Mucosa of descending colon (tissue), 3 donors: ENCODE data around the gene ABCA4. TPM values are rescaled to one million over a fixed set of nuclear protein-coding genes. Genes with fewer than 3 reads are reported as not detected.
"Not testable (repeated sequence)": the region's sequence is repeated elsewhere in the genome, so short reads cannot be mapped to it uniquely, and the experiment has no call there.

Experiments
- ATAC-seq: fragments of 200-7000 bp; cut with Tn5 transposase; one replicate; pipeline ENCODE4 v1.9.1; 2020; ENCODE audit warnings: mild to moderate bottlenecking, moderate library complexity
- DNase-seq, 3 donors: peaks; one replicate each; pipeline ENCODE4 v3.0.0-alpha.2; 2020
- H3K36me3 ChIP-seq: fragments of 200-600 bp; one replicate; pipeline ENCODE4 v1.8.0; 2021; ENCODE audit warnings: low read depth, mild to moderate bottlenecking
- H3K4me1 ChIP-seq: fragments of 200-600 bp; one replicate; pipeline ENCODE4 v1.8.0; 2021; ENCODE audit warnings: low read depth, mild to moderate bottlenecking
- H3K4me3 ChIP-seq: fragments of 200-600 bp; one replicate; pipeline ENCODE4 v1.8.0; 2021; ENCODE audit warnings: mild to moderate bottlenecking
- H3K9me3 ChIP-seq: fragments of 200-600 bp; one replicate; pipeline ENCODE4 v1.8.0; 2021; ENCODE audit warnings: mild to moderate bottlenecking
- CTCF ChIP-seq: fragments of 200-600 bp; IDR thresholded peaks from one replicate; pipeline ENCODE4 v1.8.0; 2022; ENCODE audit warnings: antibody characterized with exemption, mild to moderate bottlenecking
- intact Hi-C, 2 donors: fragments of 100-400 bp; cut with DNase I in 1 of 2; cut with micrococcal nuclease in 1 of 2; formaldehyde crosslinking; loops; one replicate each; pipeline versions ENCODE4 v1.11.0 to v1.11.1; 2022; cut with DNase I, micrococcal nuclease
- total RNA-seq, 3 donors: library from RNA; stranded (reverse); fragmentation: NEBNext Ultra II Directional in 2 of 3; extraction: Animal tissue kit (Norgen Biotek cat#: 25700) in 2 of 3; gene quantifications; one replicate each; pipeline versions ENCODE4 v1.2.1 to v1.2.4, GENCODE V29; 2021 to 2023
- donor health status: DM: no; HTN: no; CAD: no; lungs with moderate emphysema.
- donor health status: DM: no; HTN: no; CAD: no.
- donor health status: DM: no; HTN: yes; CAD: no.

Gene ABCA4
- total RNA-seq, 3 donors from 2014 or later: 0.34 to 1.0 TPM; not detected in 1

GRCh38 chr1:93997756-93998155 lies 123.2 kb downstream of the ABCA4 start:
- intact Hi-C loops: no loop called here
- ATAC-seq (no peak), DNase-seq (no peak)
- H3K36me3 ChIP-seq: no peaks in the 10 kb centered on the region
- H3K4me1 ChIP-seq: no peaks in the 10 kb centered on the region
- no peaks in the 10 kb centered on the region for H3K9me3 ChIP-seq
- H3K4me3 ChIP-seq: no peak overlapping the region
- TF ChIP-seq CTCF: no peak

- no peaks in the 10 kb centered on the region for H3K9me3 ChIP-seq
- intact Hi-C loops: no loop called here
- DNase-seq (no peak), ATAC-seq (no peak)
- H3K36me3 ChIP-seq: no peaks in the 10 kb centered on the region
- no peak overlapping the region for H3K4me3 ChIP-seq
- no peaks in the 10 kb centered on the region for H3K4me1 ChIP-seq
- no peak for TF ChIP-seq CTCF
Measured at GRCh38 chr1:93995837-93996536, 125.0 kb downstream of the ABCA4 start.

- H3K36me3 ChIP-seq: no peaks in the 10 kb centered on the region
- no peak for ATAC-seq
- no peak for DNase-seq
- no peaks in the 10 kb centered on the region for H3K9me3 ChIP-seq
- no peak for TF ChIP-seq CTCF
- intact Hi-C loops: no loop called here
- no peaks in the 10 kb centered on the region for H3K4me1 ChIP-seq
- no peak overlapping the region for H3K4me3 ChIP-seq
Measured at GRCh38 chr1:93993731-93994130, 127.2 kb downstream of the ABCA4 start.

GRCh38 chr1:93992954-93993353 lies 128.0 kb downstream of the ABCA4 start:
- Histone ChIP-seq H3K4me1 (no peaks in the 10 kb centered on the region), H3K9me3 (no peaks in the 10 kb centered on the region), H3K4me3 (no peak overlapping the region), H3K36me3 (no peaks in the 10 kb centered on the region)
- DNase-seq (no peak), ATAC-seq (no peak)
- intact Hi-C loops: no loop called here
- no peak for TF ChIP-seq CTCF

- Histone ChIP-seq H3K9me3 (no peaks in the 10 kb centered on the region), H3K36me3 (no peaks in the 10 kb centered on the region), H3K4me3 (no peak overlapping the region), H3K4me1 (no peaks in the 10 kb centered on the region)
- no peak for TF ChIP-seq CTCF
- intact Hi-C loops: no loop called here
- DNase-seq (no peak), ATAC-seq (no peak)
Measured at GRCh38 chr1:93992190-93992589, 128.8 kb downstream of the ABCA4 start.

- no peak for DNase-seq
- TF ChIP-seq CTCF: no peak
Measured at GRCh38 chr1:93991271-93991670, 129.7 kb downstream of the ABCA4 start.

GRCh38 chr1:93990477-93990876 lies 130.5 kb downstream of the ABCA4 start:
- H3K9me3 ChIP-seq, intact Hi-C loops, ATAC-seq, H3K36me3 ChIP-seq, H3K4me3 ChIP-seq, H3K4me1 ChIP-seq, DNase-seq: not testable (repeated sequence)

More at GRCh38 chr1:93991271-93991670, 129.7 kb downstream of the ABCA4 start:
- Histone ChIP-seq H3K9me3 (no peaks in the 10 kb centered on the region), H3K36me3 (no peaks in the 10 kb centered on the region), H3K4me3 (no peak overlapping the region), H3K4me1 (no peaks in the 10 kb centered on the region)
- intact Hi-C loops: no loop called here
- no peak for ATAC-seq
